Measurements from ENCODE around the gene PARP2.

PARP2 gene

GRCh38 chr14:20400965-20401593, 57.6 kb downstream of the PARP2 start:
- DNase-seq, result no peak

GRCh38 chr14:20403521-20403920, 60.1 kb downstream of the PARP2 start:
- no peak for DNase-seq

Data from cerebellar nuclear complex (tissue), 1 donor.